Transverse colon (tissue), 4 donors: ENCODE measurements around the gene TAF15. TPM values are rescaled to one million over a fixed set of nuclear protein-coding genes. Genes with fewer than 3 reads are reported as not detected.

Experiments
- DNase-seq: peaks from one replicate; pipeline ENCODE4 v3.0.0-alpha.2; 2019
- H3K27ac ChIP-seq, 4 donors: fragments of 200-600 bp; sonication (generic); 2 replicates each; pipeline ENCODE4 v1.5.1; 2016 to 2018; ENCODE audit warnings: inconsistent platforms in 4 of 4
- H3K27me3 ChIP-seq: fragments of 200-600 bp; sonication (generic); 2 replicates; pipeline ENCODE4 v1.5.1; 2017; ENCODE audit warnings: inconsistent platforms
- H3K36me3 ChIP-seq, 4 donors: fragments of 200-600 bp; sonication (generic); 2 replicates each; pipeline ENCODE4 v1.5.1; 2017 to 2019; ENCODE audit warnings: inconsistent platforms in 4 of 4
- H3K4me1 ChIP-seq, 4 donors: fragments of 200-600 bp; sonication (generic); 2 replicates each; pipeline ENCODE4 v1.5.1; 2017 to 2020; ENCODE audit warnings: inconsistent platforms in 4 of 4
- H3K4me3 ChIP-seq, 4 donors: fragments of 200-600 bp; sonication (generic); 1 replicate in 1 of 4; 2 replicates in 3 of 4; pipeline versions ENCODE4 v1.5.1 to v1.6.1; 2017 to 2019; ENCODE audit warnings: inconsistent platforms in 4 of 4
- H3K9me3 ChIP-seq, 2 donors: fragments of 200-600 bp; sonication (generic); 2 replicates each; pipeline ENCODE4 v1.5.1; 2017 to 2019; ENCODE audit warnings: inconsistent platforms in 2 of 2
- EP300 ChIP-seq: sonication (generic); formaldehyde crosslinking; IDR thresholded peaks from one replicate; pipeline ENCODE4 v1.6.1; 2017; ENCODE audit warnings: antibody characterized with exemption, low read depth
- POLR2A ChIP-seq: fragments of 450-650 bp; IDR thresholded peaks from one replicate; pipeline ENCODE4 v1.6.1; 2016; ENCODE audit warnings: antibody characterized with exemption, mild to moderate bottlenecking, moderate library complexity
- POLR2AphosphoS5 ChIP-seq, 3 donors: sonication (generic); formaldehyde crosslinking; IDR thresholded peaks; one replicate each; pipeline ENCODE4 v1.6.1; 2016; ENCODE audit warnings: antibody characterized with exemption in 3 of 3
- WGBS, 2 donors: methylation state at CpG; one replicate each; pipeline ENCODE4 v1.1.5; 2018; ENCODE audit warnings: low coverage in 1 of 2; 5-methylcytosine and 5-hydroxymethylcytosine counted together
- in situ Hi-C, 4 donors: fragments of 200-750 bp; cut with MboI; loops; one replicate each; pipeline versions ENCODE4 v1.15.0 to v1.15.1; 2017; ENCODE audit warnings: low sequenced_read_pairs in 3 of 4, low pct_ligation_motif_present in 1 of 4, low pct_unique_long_range_greater_than_20kb in 1 of 4
- intact Hi-C: fragments of 100-400 bp; cut with DNase I; formaldehyde crosslinking; loops from one replicate; pipeline ENCODE4 v1.15.1; 2023; ENCODE audit warnings: low total_unique reads
- total RNA-seq, 4 donors: library from RNA; depleted of rRNA; stranded (reverse); fragments of >200 nt; gene quantifications; one replicate each; pipeline ENCODE4 v1.1.0, GENCODE V29; 2016
- TF ChIP-seq, protein P1 (sequence below), 5 experiments: fragments of 200-600 bp in 3 of 5; fragments of 450-650 bp in 2 of 5; sonication (generic) in 3 of 5; IDR thresholded peaks; 1 replicate in 2 of 5; 2 replicates in 3 of 5; pipeline ENCODE4 v1.5.1; 2016 to 2017; ENCODE audit warnings: antibody characterized with exemption in 5 of 5, inconsistent platforms in 3 of 5, mild to moderate bottlenecking in 2 of 5, moderate library complexity in 1 of 5

Gene TAF15
- total RNA-seq, 4 donors from 2014 or later: 13.1 to 74.3 (median 37.9) TPM

- Histone ChIP-seq H3K4me1 (peaks cover 10 to 71% (median 33%) of the 10 kb centered on the region in 4 donors), H3K27me3 (no peaks in the 10 kb centered on the region), H3K36me3 (peaks cover 0 to 3% (median 0%) of the 10 kb centered on the region in 4 donors), H3K27ac (no peak overlapping the region), H3K9me3 (no peaks in the 10 kb centered on the region), H3K4me3 (no peak overlapping the region)
- in situ Hi-C loops (loop anchor here in 1 of 4 donors (10.0 kb wide), 1 partner anchor 48 kb away; the partner anchor contains the start of gene C17orf50), intact Hi-C loops (no loop called here)
- DNase-seq: no peak
- TF ChIP-seq EP300: no peak
- no peak for TF ChIP-seq POLR2A
- TF ChIP-seq, protein P1, sequence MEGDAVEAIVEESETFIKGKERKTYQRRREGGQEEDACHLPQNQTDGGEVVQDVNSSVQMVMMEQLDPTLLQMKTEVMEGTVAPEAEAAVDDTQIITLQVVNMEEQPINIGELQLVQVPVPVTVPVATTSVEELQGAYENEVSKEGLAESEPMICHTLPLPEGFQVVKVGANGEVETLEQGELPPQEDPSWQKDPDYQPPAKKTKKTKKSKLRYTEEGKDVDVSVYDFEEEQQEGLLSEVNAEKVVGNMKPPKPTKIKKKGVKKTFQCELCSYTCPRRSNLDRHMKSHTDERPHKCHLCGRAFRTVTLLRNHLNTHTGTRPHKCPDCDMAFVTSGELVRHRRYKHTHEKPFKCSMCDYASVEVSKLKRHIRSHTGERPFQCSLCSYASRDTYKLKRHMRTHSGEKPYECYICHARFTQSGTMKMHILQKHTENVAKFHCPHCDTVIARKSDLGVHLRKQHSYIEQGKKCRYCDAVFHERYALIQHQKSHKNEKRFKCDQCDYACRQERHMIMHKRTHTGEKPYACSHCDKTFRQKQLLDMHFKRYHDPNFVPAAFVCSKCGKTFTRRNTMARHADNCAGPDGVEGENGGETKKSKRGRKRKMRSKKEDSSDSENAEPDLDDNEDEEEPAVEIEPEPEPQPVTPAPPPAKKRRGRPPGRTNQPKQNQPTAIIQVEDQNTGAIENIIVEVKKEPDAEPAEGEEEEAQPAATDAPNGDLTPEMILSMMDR (IDR thresholded peaks at IDR 0.05): no peak
- no peak for TF ChIP-seq POLR2AphosphoS5 (IDR thresholded peaks at IDR 0.05)
- WGBS, 2 donors: 87 to 93% methylated on average over 5 of the region's 5 CpGs
Observed at GRCh38 chr17:35812456-35812855, 3.2 kb downstream of the TAF15 start.

DNA sequence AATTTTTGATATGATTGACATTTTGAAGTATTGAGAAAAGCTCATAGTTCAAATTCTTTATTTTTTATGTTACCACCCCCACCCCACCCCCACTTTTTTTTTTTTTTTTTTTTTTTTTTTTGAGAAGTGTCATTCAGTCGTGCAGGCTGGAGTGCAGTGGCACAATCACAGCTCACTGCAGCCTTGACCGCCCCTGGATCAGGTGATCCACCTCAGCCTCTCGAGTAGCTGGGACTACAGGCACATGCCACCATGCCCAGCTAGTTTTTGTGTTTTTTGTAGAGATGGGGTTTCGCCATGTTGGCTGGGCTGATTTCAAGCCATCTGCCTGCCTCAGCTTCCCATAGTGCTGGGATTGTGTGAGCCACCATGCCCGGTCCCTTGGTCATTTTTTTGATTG lies 7.4 kb downstream of the TAF15 start:
- no peaks in the 10 kb centered on the region for H3K27me3 ChIP-seq

GRCh38 chr17:35817196-35817595 lies 7.9 kb downstream of the TAF15 start:
- Histone ChIP-seq H3K27me3 (no peaks in the 10 kb centered on the region), H3K4me3 (no peak overlapping the region), H3K36me3 (peaks cover 0 to 42% (median 18%) of the 10 kb centered on the region in 4 donors), H3K4me1 (peaks cover 0 to 43% (median 8%) of the 10 kb centered on the region in 4 donors), H3K27ac (no peak overlapping the region), H3K9me3 (no peaks in the 10 kb centered on the region)
- TF ChIP-seq POLR2A (no peak), POLR2AphosphoS5 (IDR thresholded peaks at IDR 0.05) (no peak), EP300 (no peak)
- TF ChIP-seq, protein P1 (IDR thresholded peaks at IDR 0.05): no peak
- intact Hi-C loops (no loop called here), in situ Hi-C loops (loop anchor here in 1 of 4 donors (10.0 kb wide), 1 partner anchor 52 kb away; the partner anchor contains the start of gene C17orf50)
- WGBS, 2 donors: 64% methylated on average over 1 of the region's 1 CpG
- no peak for DNase-seq

More for the DNA sequence above, 7.4 kb downstream of the TAF15 start:
- Histone ChIP-seq H3K4me1 (peaks cover 0 to 47% (median 11%) of the 10 kb centered on the region in 4 donors), H3K27ac (no peak overlapping the region), H3K36me3 (peaks cover 0 to 40% (median 16%) of the 10 kb centered on the region in 4 donors), H3K9me3 (no peaks in the 10 kb centered on the region), H3K4me3 (no peak overlapping the region)
- TF ChIP-seq, protein P1 (IDR thresholded peaks at IDR 0.05): no peak
- TF ChIP-seq POLR2A (no peak), EP300 (no peak), POLR2AphosphoS5 (IDR thresholded peaks at IDR 0.05) (no peak)
- no peak for DNase-seq
- in situ Hi-C loops (loop anchor here in 1 of 4 donors (10.0 kb wide), 1 partner anchor 52 kb away; the partner anchor contains the start of gene C17orf50), intact Hi-C loops (no loop called here)
- 81 to 100% methylated on average over 1 to 5 of the region's 5 CpGs for WGBS, 2 donors

- H3K9me3 ChIP-seq: no peaks in the 10 kb centered on the region
- WGBS, 2 donors: 68 to 83% methylated on average over 1 of the region's 1 CpG
- intact Hi-C loops (no loop called here), in situ Hi-C loops (loop anchor here in 1 of 4 donors (10.0 kb wide), 1 partner anchor 55 kb away; the partner anchor contains the start of gene C17orf50)
- H3K4me3 ChIP-seq: no peak overlapping the region
- TF ChIP-seq POLR2AphosphoS5 (IDR thresholded peaks at IDR 0.05) (no peak), EP300 (no peak), POLR2A (no peak)
- TF ChIP-seq, protein P1 (IDR thresholded peaks at IDR 0.05): no peak
- peaks cover 0 to 61% (median 29%) of the 10 kb centered on the region in 4 donors for H3K36me3 ChIP-seq
- no peaks in the 10 kb centered on the region for H3K27me3 ChIP-seq
- no peak overlapping the region for H3K27ac ChIP-seq
- DNase-seq: no peak
- peaks cover 0 to 33% (median 8%) of the 10 kb centered on the region in 4 donors for H3K4me1 ChIP-seq
Observed at GRCh38 chr17:35819455-35819854, 10.2 kb downstream of the TAF15 start.
